PC-3 (cell line): Measurements from ENCODE around the gene PPFIBP2. TPM values are rescaled to one million over a fixed set of nuclear protein-coding genes. Genes with fewer than 3 reads are reported as not detected.

Experiments used
- ATAC-seq: fragments of 200-7000 bp; cut with Tn5 transposase; 2 replicates; pipeline ENCODE4 v1.9.1; 2020; ENCODE audit warnings: mild to moderate bottlenecking, moderate library complexity
- BruUV-seq: library from RNA; stranded (reverse); fragments of 400-500 nt; replicated peaks from 2 replicates; lab custom pipeline; 2021; lab: Mats Ljungman, UMichigan
- CTCF ChIA-PET: fragments of 300-600 bp; sonication (Branson Sonifier 250); formaldehyde crosslinking; loops from one replicate; lab custom pipeline; 2022; ENCODE audit warnings: antibody characterized with exemption; lab: Charles Lee
- POLR2A ChIA-PET: fragments of 300-600 bp; sonication (Branson Sonifier 250); formaldehyde crosslinking; loops from one replicate; lab custom pipeline; 2022; ENCODE audit warnings: antibody characterized with exemption; ENCODE audit not compliant: unreplicated experiment; lab: Charles Lee
- DNase-seq: peaks from one replicate; pipeline ENCODE4 v3.0.0-alpha.2; 2015
- H2AFZ ChIP-seq: fragments of 300-600 bp; sonication (generic); 2 replicates; pipeline ENCODE4 v1.6.0; 2016; ENCODE audit warnings: antibody characterized with exemption, low read length
- H3F3A ChIP-seq: fragments of 300-600 bp; sonication (generic); one replicate; pipeline ENCODE4 v1.6.0; 2017; ENCODE audit warnings: antibody characterized with exemption, low read length, control low read depth, mild to moderate bottlenecking; ENCODE audit not compliant: unreplicated experiment
- H3K27ac ChIP-seq: fragments of 300-600 bp; sonication (generic); 2 replicates; pipeline ENCODE4 v1.5.1; 2016; ENCODE audit warnings: mild to moderate bottlenecking, low read length
- H3K27me3 ChIP-seq: fragments of 300-600 bp; sonication (generic); 2 replicates; pipeline ENCODE4 v1.6.1; 2016; ENCODE audit warnings: low read length, mixed read lengths
- H3K36me3 ChIP-seq: fragments of 300-600 bp; sonication (generic); 2 replicates; pipeline ENCODE4 v1.6.1; 2016; ENCODE audit warnings: low read depth, mixed run types, low read length, mixed read lengths
- H3K4me1 ChIP-seq: fragments of 300-600 bp; sonication (generic); 2 replicates; pipeline ENCODE4 v1.5.1; 2016; ENCODE audit warnings: low read length; ENCODE audit not compliant: insufficient read depth
- H3K4me2 ChIP-seq: fragments of 300-600 bp; sonication (generic); 2 replicates; pipeline ENCODE4 v1.6.0; 2016; ENCODE audit warnings: low read length
- H3K4me3 ChIP-seq: fragments of 300-600 bp; sonication (generic); 2 replicates; pipeline ENCODE4 v1.5.1; 2016; ENCODE audit warnings: mild to moderate bottlenecking, low read length, mixed read lengths
- H3K79me2 ChIP-seq: fragments of 300-600 bp; sonication (generic); 2 replicates; pipeline ENCODE4 v1.6.1; 2017; ENCODE audit warnings: low read length, mixed read lengths
- H3K9ac ChIP-seq: fragments of 300-600 bp; sonication (generic); 2 replicates; pipeline ENCODE4 v1.6.0; 2016; ENCODE audit warnings: mild to moderate bottlenecking, low read length
- H3K9me2 ChIP-seq: fragments of 300-600 bp; sonication (generic); replicated peaks from 2 replicates; pipeline ENCODE4 v1.6.1; 2016; ENCODE audit warnings: mixed run types, low read length, mixed read lengths
- H3K9me3 ChIP-seq: fragments of 300-600 bp; sonication (generic); 2 replicates; pipeline ENCODE4 v1.6.1; 2016; ENCODE audit warnings: low read length, mixed read lengths
- H4K20me1 ChIP-seq: fragments of 300-600 bp; sonication (generic); 2 replicates; pipeline ENCODE4 v1.6.1; 2016; ENCODE audit warnings: low read length, mixed read lengths
- EZH2 ChIP-seq: fragments of 300-600 bp; sonication (generic); IDR thresholded peaks from one replicate; pipeline ENCODE4 v1.6.1; 2017; ENCODE audit warnings: antibody characterized with exemption, mild to moderate bottlenecking, low read length; ENCODE audit not compliant: unreplicated experiment
- EZH2phosphoT487 ChIP-seq: fragments of 300-600 bp; sonication (generic); IDR thresholded peaks from 2 replicates; pipeline ENCODE4 v1.6.1; 2018; ENCODE audit warnings: mild to moderate bottlenecking, antibody characterized with exemption, low read length, borderline replicate concordance
- intact Hi-C: fragments of 100-400 bp; cut with micrococcal nuclease; formaldehyde crosslinking; loops from 2 replicates; pipeline ENCODE4 v1.9.0; 2023
- total RNA-seq: library from RNA; depleted of rRNA; stranded (reverse); fragments of >200 nt; gene quantifications from 2 replicates; pipeline ENCODE4 v1.2.3, GENCODE V29; 2014
- TF ChIP-seq, protein P1 (sequence below): fragments of 300-600 bp; sonication (generic); conservative IDR thresholded peaks from 2 replicates; pipeline ENCODE4 v1.5.1; 2017; ENCODE audit warnings: antibody characterized with exemption, low read depth, mild to moderate bottlenecking, low read length

The PPFIBP2 gene
- total RNA-seq, 1 experiment from 2014 or later = 3.2 TPM

DNA sequence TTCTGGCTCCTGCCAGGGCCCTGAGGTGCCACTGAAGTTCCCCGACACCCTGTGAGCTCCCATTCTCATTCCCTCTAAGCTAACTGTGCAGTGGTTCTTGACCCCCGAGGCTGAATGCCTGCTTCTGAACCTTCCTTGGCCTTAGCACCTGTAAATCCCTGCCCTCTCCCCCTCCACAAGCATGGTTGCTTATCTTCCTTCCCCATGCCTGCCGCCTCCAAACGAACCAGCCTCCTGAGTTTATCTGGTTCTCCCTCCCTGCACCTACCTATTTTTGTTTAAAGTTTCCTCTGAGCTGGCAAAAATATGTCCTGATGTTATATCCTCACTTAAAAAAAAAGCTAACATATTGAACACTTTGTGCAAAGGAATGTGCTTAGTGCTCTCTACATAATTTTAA is 33.9 kb downstream of the PPFIBP2 start:
- Histone ChIP-seq H3K4me2 (no peak overlapping the region), H3K4me3 (no peak overlapping the region), H3K36me3 (no peaks in the 10 kb centered on the region), H3K27ac (no peak overlapping the region), H3K9ac (no peak overlapping the region), H3K9me2 (no peaks in the 10 kb centered on the region), H2AFZ (no peak overlapping the region), H3K4me1 (no peaks in the 10 kb centered on the region), H3K79me2 (no peaks in the 10 kb centered on the region), H3K27me3 (no peaks in the 10 kb centered on the region; the same call in 1 of the 2 replicates), H3F3A (no peaks in the 10 kb centered on the region), H4K20me1 (no peaks in the 10 kb centered on the region), H3K9me3 (no peaks in the 10 kb centered on the region)
- TF ChIP-seq EZH2 (no peak), EZH2phosphoT487 (no peak)
- TF ChIP-seq, protein P1, sequence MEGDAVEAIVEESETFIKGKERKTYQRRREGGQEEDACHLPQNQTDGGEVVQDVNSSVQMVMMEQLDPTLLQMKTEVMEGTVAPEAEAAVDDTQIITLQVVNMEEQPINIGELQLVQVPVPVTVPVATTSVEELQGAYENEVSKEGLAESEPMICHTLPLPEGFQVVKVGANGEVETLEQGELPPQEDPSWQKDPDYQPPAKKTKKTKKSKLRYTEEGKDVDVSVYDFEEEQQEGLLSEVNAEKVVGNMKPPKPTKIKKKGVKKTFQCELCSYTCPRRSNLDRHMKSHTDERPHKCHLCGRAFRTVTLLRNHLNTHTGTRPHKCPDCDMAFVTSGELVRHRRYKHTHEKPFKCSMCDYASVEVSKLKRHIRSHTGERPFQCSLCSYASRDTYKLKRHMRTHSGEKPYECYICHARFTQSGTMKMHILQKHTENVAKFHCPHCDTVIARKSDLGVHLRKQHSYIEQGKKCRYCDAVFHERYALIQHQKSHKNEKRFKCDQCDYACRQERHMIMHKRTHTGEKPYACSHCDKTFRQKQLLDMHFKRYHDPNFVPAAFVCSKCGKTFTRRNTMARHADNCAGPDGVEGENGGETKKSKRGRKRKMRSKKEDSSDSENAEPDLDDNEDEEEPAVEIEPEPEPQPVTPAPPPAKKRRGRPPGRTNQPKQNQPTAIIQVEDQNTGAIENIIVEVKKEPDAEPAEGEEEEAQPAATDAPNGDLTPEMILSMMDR = no peak
- ChIA-PET POLR2A (no interaction called here), CTCF (no interaction called here)
- no peak for DNase-seq
- intact Hi-C loops = no loop called here
- no peak for ATAC-seq
- no TSS peak for BruUV-seq

DNA sequence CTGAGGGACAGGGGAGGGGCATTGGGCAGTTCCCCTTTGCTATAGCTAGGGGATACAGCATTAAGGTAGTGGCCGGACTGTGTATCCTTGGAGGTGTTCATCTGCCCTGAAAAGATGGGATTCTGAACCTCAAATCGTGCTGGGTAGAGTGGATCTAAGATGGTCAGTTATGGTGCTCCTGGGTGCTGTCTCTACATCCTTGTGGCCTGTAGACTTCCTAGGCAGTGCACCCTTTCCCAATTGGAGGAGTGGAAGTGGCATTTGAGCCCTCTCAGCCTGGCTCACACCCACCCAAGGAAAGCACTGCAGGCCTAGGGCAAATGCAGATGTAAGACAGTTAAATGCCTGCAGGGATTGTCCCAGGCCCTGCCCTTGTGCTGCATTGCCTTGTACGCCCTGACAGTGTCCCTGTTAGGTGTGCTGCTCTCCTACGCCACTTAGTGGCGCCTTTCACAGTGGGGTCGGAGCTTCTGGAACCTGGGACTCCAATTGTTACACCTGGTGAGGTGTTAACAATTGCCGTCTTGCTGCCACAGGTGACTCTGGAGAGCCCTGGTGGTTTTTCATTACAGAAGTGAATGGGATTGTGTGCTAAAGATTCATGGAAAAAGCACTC is 35.0 kb downstream of the PPFIBP2 start:
- Histone ChIP-seq H3K27me3 (no peaks in the 10 kb centered on the region; the same call in 1 of the 2 replicates), H3K9ac (no peak overlapping the region), H3F3A (no peaks in the 10 kb centered on the region), H3K36me3 (no peaks in the 10 kb centered on the region), H3K4me1 (no peaks in the 10 kb centered on the region), H3K4me2 (no peak overlapping the region), H3K9me3 (no peaks in the 10 kb centered on the region), H3K4me3 (no peak overlapping the region), H3K9me2 (no peaks in the 10 kb centered on the region), H3K79me2 (no peaks in the 10 kb centered on the region), H2AFZ (no peak overlapping the region), H4K20me1 (no peaks in the 10 kb centered on the region), H3K27ac (no peak overlapping the region)
- BruUV-seq = no TSS peak
- intact Hi-C loops = no loop called here
- ChIA-PET CTCF (no interaction called here), POLR2A (no interaction called here)
- DNase-seq = peak; percentile 52
- peak; percentile 60 for ATAC-seq
- no peak for TF ChIP-seq EZH2
- no peak for TF ChIP-seq EZH2phosphoT487
- TF ChIP-seq, protein P1 = peak; percentile 62

GRCh38 chr11:7549681-7550080 is 35.9 kb downstream of the PPFIBP2 start:
- no peak for ATAC-seq
- no peak overlapping the region for H3K27ac ChIP-seq
- H2AFZ ChIP-seq = no peak overlapping the region
- ChIA-PET CTCF (no interaction called here), POLR2A (no interaction called here)
- DNase-seq = no peak
- no TSS peak for BruUV-seq
- no peaks in the 10 kb centered on the region; the same call in 1 of the 2 replicates for H3K27me3 ChIP-seq
- no peaks in the 10 kb centered on the region for H3K79me2 ChIP-seq
- no peaks in the 10 kb centered on the region for H4K20me1 ChIP-seq
- no peak overlapping the region for H3K4me2 ChIP-seq
- H3K9me2 ChIP-seq = no peaks in the 10 kb centered on the region
- no peaks in the 10 kb centered on the region for H3F3A ChIP-seq
- H3K36me3 ChIP-seq = no peaks in the 10 kb centered on the region
- no peak overlapping the region for H3K4me3 ChIP-seq
- H3K9me3 ChIP-seq = no peaks in the 10 kb centered on the region
- no peaks in the 10 kb centered on the region for H3K4me1 ChIP-seq
- H3K9ac ChIP-seq = no peak overlapping the region
- intact Hi-C loops = no loop called here
- no peak for TF ChIP-seq EZH2phosphoT487
- no peak for TF ChIP-seq EZH2
- TF ChIP-seq, protein P1 = no peak
